Right lobe of liver (tissue), 4 donors: Measurements from ENCODE around the gene KCNQ1OT1.

Source experiments
- CTCF ChIP-seq, 4 donors: fragments of 200-600 bp in 3 of 4; fragments of 450-650 bp in 1 of 4; IDR thresholded peaks; one replicate each; pipeline versions ENCODE4 v1.5.1 to v1.8.0; 2016 to 2022; ENCODE audit warnings: antibody characterized with exemption in 4 of 4, mild to moderate bottlenecking in 2 of 4
- POLR2A ChIP-seq: fragments of 450-650 bp; IDR thresholded peaks from one replicate; pipeline ENCODE4 v1.6.1; 2017; ENCODE audit warnings: antibody characterized with exemption, mild to moderate bottlenecking
- donor health status: DM: no; HTN: no; CAD: no.
- donor health status: DM: no; HTN: no; CAD: no.
- donor health status: DM: no; HTN: yes; CAD: no.

GRCh38 chr11:2563213-2564007 is 136.4 kb downstream of the KCNQ1OT1 start:
- TF ChIP-seq CTCF (IDR thresholded peaks at IDR 0.05) (no peak), POLR2A (no peak)
